Activated CD4-positive, alpha-beta T cell treated with anti-CD3 and anti-CD28 coated beads, Interleukin-2, amount 50 U/mL, for 24 hours (primary cell): ENCODE measurements around the gene KLHL42.
"Not testable (repeated sequence)": the region's sequence is repeated elsewhere in the genome, so short reads cannot be mapped to it uniquely, and the experiment has no call there.

ENCODE experiments used
- DNase-seq, 2 donors: peaks; one replicate each; pipeline ENCODE4 v3.0.0-alpha.2; 2020; ENCODE audit warnings: low read depth in 1 of 2, low spot score in 1 of 2

KLHL42 gene, protein sequence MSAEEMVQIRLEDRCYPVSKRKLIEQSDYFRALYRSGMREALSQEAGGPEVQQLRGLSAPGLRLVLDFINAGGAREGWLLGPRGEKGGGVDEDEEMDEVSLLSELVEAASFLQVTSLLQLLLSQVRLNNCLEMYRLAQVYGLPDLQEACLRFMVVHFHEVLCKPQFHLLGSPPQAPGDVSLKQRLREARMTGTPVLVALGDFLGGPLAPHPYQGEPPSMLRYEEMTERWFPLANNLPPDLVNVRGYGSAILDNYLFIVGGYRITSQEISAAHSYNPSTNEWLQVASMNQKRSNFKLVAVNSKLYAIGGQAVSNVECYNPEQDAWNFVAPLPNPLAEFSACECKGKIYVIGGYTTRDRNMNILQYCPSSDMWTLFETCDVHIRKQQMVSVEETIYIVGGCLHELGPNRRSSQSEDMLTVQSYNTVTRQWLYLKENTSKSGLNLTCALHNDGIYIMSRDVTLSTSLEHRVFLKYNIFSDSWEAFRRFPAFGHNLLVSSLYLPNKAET

GRCh38 chr12:27779920-27780611 is at the start of gene KLHL42, which contains the start of gene MANSC4:
TSS of gene KLHL42 (plus strand) at chr12:27780233. CDS start at chr12:27780331, 98 bp downstream.
TSS of gene MANSC4 (minus strand) at chr12:27780236. CDS start at chr12:27771276, 8,960 bp downstream.
- peak; percentile 40 for DNase-seq

DNA sequence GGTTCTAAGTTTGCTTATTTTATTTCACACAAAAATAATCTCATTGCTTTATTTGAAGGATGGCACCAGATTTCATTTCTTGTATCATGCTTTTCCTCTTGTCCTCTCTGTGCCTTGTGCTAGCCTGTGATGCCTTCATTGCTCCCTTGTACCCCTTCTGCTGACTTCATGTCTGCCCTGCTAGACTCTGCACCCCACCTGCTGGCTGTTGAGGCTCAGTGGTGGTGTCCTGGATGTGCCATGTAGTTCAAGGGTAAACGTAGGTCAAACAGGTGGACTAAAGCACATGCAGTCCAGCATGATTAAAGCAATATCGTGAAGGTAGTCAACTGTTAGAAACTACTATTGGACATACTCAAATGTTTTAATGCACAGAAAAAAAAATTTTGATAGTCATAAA is 47.8 kb upstream of the KLHL42 start:
- no peak for DNase-seq

GRCh38 chr12:27733052-27733656 is 46.9 kb upstream of the KLHL42 start:
- peak in 1 of 2 donors; percentile 19 for DNase-seq

DNA sequence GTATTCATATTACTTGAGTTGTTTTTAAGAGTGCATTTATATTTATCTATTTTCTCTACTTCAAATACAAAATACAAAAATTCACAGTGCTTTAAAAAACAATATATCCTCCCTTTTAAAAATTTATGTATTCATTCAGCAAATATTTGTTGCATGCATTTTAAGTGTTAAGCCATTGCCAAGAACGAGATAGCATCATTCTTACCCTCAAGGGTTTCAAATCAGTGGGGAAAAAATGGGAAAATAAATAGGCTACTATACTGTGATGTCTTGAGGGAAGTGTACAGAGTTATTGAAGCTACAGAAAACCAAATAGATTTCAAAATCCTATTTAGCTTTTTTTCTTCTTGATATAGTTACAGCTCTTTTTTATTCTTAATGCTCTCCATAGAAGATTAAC is 46.2 kb upstream of the KLHL42 start:
- no peak for DNase-seq

DNA sequence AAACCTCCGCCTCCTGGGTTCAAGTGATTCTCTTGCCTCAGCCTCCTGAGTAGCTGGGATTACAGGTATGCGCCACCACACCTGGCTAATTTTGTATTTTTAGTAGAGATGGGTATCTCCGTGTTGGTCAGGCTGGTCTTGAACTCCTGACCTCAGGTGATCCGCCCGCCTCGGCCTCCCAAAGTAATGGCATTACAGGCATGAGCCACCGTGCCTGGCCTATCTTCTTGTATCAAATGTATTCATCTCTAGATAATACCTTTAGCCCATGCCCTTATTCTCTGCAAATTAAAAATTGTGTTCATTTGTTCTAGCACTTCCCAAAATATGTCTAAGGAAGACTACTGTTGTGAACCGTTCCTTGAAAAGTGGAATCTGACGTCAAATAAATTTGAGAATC is 45.7 kb upstream of the KLHL42 start:
- not testable (repeated sequence) for DNase-seq

DNA sequence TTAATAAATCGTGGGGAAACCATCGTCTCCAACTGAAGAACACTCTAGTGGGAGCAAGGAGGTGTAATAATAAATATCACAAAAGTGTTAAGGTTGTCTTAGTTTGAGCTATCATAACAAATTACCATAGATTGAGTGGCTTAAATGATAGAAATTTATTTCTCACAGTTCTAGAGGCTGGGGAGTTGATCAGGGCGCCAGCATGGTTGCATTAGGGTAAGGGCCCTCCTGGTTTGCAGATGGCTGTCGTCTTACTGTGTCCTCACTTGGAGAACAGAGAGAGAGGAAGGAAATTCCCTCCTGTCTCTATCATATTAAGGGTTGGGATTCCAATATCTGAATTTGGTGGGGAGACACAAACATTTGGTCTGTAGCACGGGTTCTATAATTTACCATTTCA is 36.4 kb upstream of the KLHL42 start:
- no peak for DNase-seq

DNA sequence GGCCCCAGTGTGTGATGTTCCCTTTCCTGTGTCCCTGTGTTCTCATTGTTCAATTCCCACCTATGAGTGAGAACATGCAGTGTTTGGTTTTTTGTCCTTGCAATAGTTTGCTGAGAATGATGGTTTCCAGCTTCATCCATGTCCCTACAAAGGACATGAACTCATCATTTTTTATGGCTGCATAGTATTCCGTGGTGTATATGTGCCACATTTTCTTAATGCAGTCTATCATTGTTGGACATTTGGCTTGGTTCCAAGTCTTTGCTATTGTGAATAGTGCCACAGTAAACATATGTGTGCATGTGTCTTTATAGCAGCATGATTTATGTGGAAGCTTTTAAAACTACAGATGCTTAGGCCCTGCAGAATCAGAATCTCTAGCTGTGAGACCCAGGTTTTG is 34.3 kb upstream of the KLHL42 start:
- DNase-seq: not testable (repeated sequence)

- DNase-seq: no peak
Observed at GRCh38 chr12:27747111-27747820, 32.8 kb upstream of the KLHL42 start.

- no peak for DNase-seq
Observed at GRCh38 chr12:27751386-27752047, 28.5 kb upstream of the KLHL42 start.

DNA sequence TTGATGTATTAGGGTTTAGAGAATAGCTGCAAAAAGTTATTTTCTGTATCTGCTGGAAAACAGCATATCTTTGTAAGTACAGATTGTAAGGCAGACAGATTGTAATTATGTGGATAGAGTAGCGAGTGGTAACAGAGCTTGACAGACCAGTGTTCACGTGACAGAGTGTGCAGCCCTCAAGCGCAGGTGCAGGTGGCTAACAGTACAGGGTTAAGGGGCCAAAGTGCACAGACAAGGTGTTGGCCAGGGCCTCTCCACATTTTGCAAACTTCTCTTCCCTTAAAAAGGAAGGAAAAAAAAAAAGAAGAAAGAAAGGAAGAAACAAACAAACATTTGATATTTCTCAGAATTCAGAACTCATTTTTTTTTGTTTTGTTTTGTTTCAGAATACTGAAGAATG is 25.2 kb upstream of the KLHL42 start:
- no peak for DNase-seq

DNA sequence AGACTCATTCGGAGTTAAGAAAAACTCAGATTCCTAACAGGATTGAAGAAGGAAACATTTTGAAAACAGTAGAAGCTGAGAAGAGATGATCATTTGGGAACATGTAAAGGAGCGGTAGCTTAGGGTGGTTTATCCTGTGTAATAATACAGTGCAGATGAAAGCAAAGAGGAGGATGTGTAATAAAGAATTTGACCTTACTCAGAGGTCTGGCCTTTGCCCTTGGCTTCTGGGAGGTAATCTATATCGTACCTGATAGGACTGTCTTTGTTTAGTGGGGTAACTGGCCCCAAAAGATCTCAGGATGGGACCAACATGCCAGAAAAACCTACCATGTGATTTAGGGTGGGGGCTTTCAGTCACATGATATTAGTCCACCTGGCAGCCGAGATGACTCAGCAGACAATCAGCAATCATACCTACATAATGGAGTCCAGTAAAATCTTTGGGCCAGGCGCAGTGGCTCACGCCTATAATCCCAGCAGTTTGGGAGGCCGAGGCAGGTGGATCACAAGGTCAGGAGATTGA is 23.3 kb upstream of the KLHL42 start:
- DNase-seq: no peak

DNA sequence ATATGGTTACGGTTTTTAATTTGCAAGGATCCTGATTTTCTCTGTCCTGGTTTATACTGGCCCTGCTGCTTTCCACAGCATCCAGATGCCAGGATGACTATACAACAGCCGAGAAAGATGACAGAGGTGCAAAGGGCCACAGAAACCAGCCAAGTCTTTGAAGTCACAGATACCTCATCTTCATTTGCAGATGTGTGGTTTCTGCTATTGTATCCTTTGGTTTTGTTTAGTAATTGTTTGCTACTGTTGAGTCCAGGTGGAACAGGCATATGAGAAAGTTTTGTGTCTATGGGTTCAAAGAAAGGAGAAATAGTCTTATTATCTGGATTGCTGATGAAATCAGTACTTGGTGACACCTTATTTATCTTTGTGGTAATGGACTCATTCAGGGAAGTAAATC is 17.3 kb upstream of the KLHL42 start:
- no peak for DNase-seq

DNA sequence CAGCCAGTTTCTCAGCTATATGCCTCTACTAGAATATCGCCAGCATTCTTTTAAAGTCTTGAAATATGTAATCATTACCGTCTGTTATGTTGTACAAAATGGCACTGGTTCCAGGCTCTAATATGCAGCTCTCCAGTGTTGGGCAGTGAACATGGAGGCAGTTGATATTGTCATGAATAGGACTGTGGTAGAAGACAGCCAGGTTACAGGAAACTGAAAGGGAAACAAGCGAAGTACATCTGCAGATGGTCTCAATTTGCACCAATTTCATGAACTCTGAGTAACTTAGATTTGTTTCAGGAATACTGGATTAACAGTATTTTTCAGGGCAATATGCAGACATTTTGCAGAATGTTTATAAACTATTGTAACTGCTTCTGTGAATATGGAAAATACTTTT is 13.4 kb upstream of the KLHL42 start:
- no peak for DNase-seq

DNA sequence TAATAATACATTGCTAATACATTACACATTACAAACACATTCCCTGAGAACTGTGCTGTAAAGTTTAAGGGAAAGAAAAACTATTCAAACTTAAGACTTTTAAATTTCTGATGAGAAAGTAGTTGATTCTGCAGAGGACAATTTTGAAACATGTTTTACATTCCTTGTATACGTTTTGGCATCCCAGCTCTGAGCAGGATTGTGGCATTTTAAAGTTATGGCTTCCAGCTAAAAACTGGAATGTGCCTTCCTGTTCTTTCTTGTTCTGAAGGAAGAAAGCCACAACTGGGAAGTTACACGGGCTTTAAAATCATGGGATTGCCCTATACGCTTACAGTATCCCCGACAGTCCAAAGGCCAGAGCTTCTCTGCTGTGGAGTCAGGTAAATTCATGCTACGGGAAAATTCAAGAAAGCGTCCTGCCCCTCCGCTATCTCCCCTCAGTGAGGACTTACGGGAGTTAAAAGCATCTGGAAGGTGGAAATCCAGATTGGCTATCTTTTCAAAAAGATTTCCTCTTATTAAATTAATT is 10.8 kb upstream of the KLHL42 start:
- no peak for DNase-seq

DNA sequence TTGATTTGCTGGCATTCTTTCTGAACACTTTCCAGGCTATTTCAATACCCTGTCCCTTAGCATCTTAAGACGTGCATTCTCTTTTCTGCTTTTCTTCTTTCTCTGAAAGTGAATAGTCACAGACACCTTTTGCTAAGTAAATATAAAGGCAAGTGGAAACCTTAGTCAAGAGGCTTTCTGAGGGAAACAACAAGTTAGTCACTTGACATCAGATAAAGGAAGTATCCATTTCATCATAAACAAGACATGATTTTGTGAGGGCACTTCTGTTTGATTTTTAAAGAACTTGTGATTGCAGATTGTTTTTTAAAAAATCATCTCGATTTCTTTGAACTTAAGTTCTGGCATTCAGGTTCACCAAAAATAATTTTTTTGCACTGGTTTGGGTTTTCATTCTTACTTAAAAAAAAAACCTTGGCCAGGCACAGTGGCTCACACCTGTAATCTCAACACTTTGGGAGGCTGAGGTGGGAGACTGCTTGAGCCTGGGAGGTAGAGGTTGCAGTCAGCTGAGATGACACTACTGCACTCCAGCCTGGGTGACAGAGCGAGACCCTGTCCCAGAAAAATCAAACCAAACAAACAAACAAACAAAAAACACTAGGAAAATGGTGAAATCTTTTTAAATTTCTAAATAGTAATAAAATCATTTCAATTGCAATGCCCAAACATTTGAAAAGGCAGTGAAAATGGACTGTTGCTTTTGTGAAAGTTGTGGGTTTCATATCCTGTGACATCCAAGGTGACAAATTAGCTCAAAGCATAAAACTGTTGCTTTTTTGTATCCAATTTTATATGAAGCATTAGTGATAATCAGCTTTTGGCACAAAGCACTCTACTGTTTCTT is 8.3 kb upstream of the KLHL42 start:
- no peak for DNase-seq

DNA sequence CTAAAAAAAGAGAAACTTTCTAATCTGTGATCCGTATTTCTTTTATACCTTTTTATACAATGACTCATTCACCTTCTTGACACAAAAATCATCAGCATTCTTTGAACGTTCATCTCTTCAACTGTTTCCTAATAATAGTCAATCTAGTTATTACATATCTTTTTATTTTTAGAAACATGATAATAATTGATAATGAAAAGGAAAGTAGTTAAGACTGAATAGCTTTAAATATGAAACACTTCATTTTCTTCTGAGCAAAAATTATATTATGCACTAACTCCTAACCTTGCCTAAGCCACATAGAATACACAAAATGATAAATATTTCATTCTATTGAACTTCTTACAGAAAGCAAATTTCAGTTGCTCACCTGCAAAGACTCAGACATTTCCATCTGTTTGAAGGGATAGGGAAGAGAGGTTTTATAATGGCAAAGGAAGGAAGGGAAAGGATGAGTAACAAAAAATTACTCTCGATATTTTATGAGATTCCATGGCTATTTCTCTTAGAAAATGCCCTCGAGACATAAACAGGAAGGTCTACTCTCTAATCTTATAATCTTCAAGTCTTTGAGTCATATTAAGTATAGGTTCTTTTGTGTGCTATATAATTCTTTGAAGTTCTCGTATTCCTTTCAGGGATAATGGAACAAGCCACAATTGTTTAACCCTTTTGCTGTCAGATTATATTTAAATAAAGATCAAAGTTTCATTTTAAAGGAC is 7.5 kb upstream of the KLHL42 start:
- DNase-seq: no peak

- DNase-seq: no peak
Observed at GRCh38 chr12:27777141-27777540, 2.9 kb upstream of the KLHL42 start.

DNA sequence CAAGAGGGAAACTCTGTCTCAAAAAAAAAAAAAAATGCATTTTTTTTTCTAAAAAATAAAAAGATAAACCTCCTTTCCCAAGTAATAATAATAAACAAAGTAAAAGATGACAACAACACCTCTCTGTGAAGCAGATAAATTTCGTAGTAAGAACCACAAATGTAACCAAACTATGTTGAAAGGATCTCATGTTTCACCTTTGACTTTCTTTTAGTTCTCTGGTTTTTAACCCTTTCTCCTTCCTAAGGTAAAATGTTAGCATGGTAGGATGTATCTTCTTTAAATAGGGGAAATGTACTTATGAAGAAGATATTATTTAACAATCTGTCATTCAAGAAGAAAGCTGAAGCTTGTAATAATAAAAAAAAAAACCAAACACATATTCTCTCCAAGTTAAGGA is 1.8 kb upstream of the KLHL42 start:
- DNase-seq: no peak
